HepG2 (cell line): ENCODE results near the gene FAF1. TPM values are rescaled to one million over a fixed set of nuclear protein-coding genes. Genes with fewer than 3 reads are reported as not detected.

Experiments
- FOXO4 ChIP-seq: sonication (generic); formaldehyde crosslinking; conservative IDR thresholded peaks from 2 replicates; pipeline ENCODE4 v1.8.1; 2023; ENCODE audit warnings: missing genetic modification reagents
- ISL2 ChIP-seq: sonication (generic); formaldehyde crosslinking; IDR thresholded peaks from 2 replicates; pipeline ENCODE4 v1.5.0; 2020; ENCODE audit warnings: missing genetic modification reagents
- SALL2 ChIP-seq: sonication (generic); formaldehyde crosslinking; IDR thresholded peaks from 2 replicates; pipeline ENCODE4 v1.8.1; 2023; ENCODE audit warnings: mild to moderate bottlenecking, missing genetic modification reagents, inconsistent platforms
- SIN3B ChIP-seq: fragments of 150-350 bp; IDR thresholded peaks from 2 replicates; pipeline ENCODE4 v1.6.1; 2014; ENCODE audit warnings: low read length
- SOX6 ChIP-seq, 2 experiments: fragments of 450-650 bp in 1 of 2; sonication (generic) in 1 of 2; formaldehyde crosslinking in 1 of 2; IDR thresholded peaks; 2 replicates each; pipeline versions ENCODE4 v1.4.0 to v1.6.1; 2017 to 2020; ENCODE audit warnings: antibody characterized with exemption in 1 of 2, mild to moderate bottlenecking in 1 of 2, missing genetic modification reagents in 1 of 2
- SP4 ChIP-seq: sonication (generic); formaldehyde crosslinking; IDR thresholded peaks from 2 replicates; pipeline ENCODE4 v1.8.1; 2023; ENCODE audit warnings: mild to moderate bottlenecking, missing genetic modification reagents
- SRSF1 ChIP-seq: fragments of 200-400 bp; formaldehyde crosslinking; optimal IDR thresholded peaks from 2 replicates; pipeline ENCODE3; 2017; ENCODE audit warnings: mild to moderate bottlenecking, low read depth, low read length, moderate library complexity
- U2AF1 ChIP-seq: fragments of 200-400 bp; formaldehyde crosslinking; optimal IDR thresholded peaks from 2 replicates; pipeline ENCODE3; 2017; ENCODE audit warnings: mild to moderate bottlenecking, low read depth, low read length
- XRCC5 ChIP-seq: fragments of 200-400 bp; formaldehyde crosslinking; optimal IDR thresholded peaks from 2 replicates; pipeline ENCODE3; 2017; ENCODE audit warnings: mild to moderate bottlenecking, low read length
- ZFP36L1 ChIP-seq: sonication (generic); formaldehyde crosslinking; IDR thresholded peaks from 2 replicates; pipeline ENCODE4 v1.8.0; 2022; ENCODE audit warnings: mild to moderate bottlenecking, missing genetic modification reagents, moderate library complexity
- ZMYM4 ChIP-seq: sonication (generic); formaldehyde crosslinking; IDR thresholded peaks from 2 replicates; pipeline ENCODE4 v1.8.1; 2023; ENCODE audit warnings: mild to moderate bottlenecking, missing genetic modification reagents
- ZNF260 ChIP-seq: sonication (generic); formaldehyde crosslinking; IDR thresholded peaks from 2 replicates; pipeline ENCODE4 v1.4.0; 2020; ENCODE audit warnings: missing genetic modification reagents, low read depth, mild to moderate bottlenecking, borderline replicate concordance
- ZNF296 ChIP-seq: sonication (generic); formaldehyde crosslinking; conservative IDR thresholded peaks from 2 replicates; pipeline ENCODE4 v1.5.0; 2020; ENCODE audit warnings: mild to moderate bottlenecking, missing genetic modification reagents
- ZNF329 ChIP-seq: sonication (generic); formaldehyde crosslinking; IDR thresholded peaks from 2 replicates; pipeline ENCODE4 v1.9.0; 2021; ENCODE audit warnings: low read depth, mild to moderate bottlenecking, missing genetic modification reagents
- polyA plus RNA-seq, 8 experiments: library from polyadenylated mRNA; depleted of rRNA in 3 of 8; stranded (reverse) in 7 of 8; unstranded in 1 of 8; fragments of >200 nt; fragmentation: Illumina TruSeq in 4 of 8; extraction: Trizol in 4 of 8; gene quantifications; 2 replicates each; pipeline versions ENCODE4 v1.2.1 to v1.2.3, GENCODE V29; 2011 to 2016; ENCODE audit warnings: low read depth in 4 of 8, missing spikeins in 1 of 8, mixed read lengths in 1 of 8; ENCODE audit not compliant: insufficient read depth in 1 of 8
- total RNA-seq, 5 experiments: library from RNA; depleted of rRNA; stranded (reverse); fragments of >200 nt; fragmentation: Illumina TruSeq; extraction: Trizol; gene quantifications; 2 replicates each; pipeline ENCODE4 v1.2.3, GENCODE V29; 2016; ENCODE audit warnings: low read depth in 1 of 5
- TF ChIP-seq, protein P1 (sequence below): IDR thresholded peaks from 2 replicates; pipeline ENCODE4 v1.4.0; 2020; ENCODE audit warnings: mild to moderate bottlenecking, missing genetic modification reagents
- TF ChIP-seq, protein P2 (sequence below): sonication (generic); formaldehyde crosslinking; IDR thresholded peaks from 2 replicates; pipeline ENCODE4 v1.4.0; 2020; ENCODE audit warnings: missing genetic modification reagents
- TF ChIP-seq, protein P3 (sequence below): sonication (generic); formaldehyde crosslinking; IDR thresholded peaks from 2 replicates; pipeline ENCODE4 v1.5.0; 2020; ENCODE audit warnings: missing genetic modification reagents
- TF ChIP-seq, protein P4 (sequence below): sonication (generic); formaldehyde crosslinking; IDR thresholded peaks from 2 replicates; pipeline ENCODE4 v1.4.0; 2020; ENCODE audit warnings: missing genetic modification reagents

The FAF1 gene
- total and polyA plus RNA-seq, 2 of the 13 experiments (the other 11 are each of a cell fraction or from before 2014, with no cell fraction given): 19.4 to 63.3 TPM

DNA sequence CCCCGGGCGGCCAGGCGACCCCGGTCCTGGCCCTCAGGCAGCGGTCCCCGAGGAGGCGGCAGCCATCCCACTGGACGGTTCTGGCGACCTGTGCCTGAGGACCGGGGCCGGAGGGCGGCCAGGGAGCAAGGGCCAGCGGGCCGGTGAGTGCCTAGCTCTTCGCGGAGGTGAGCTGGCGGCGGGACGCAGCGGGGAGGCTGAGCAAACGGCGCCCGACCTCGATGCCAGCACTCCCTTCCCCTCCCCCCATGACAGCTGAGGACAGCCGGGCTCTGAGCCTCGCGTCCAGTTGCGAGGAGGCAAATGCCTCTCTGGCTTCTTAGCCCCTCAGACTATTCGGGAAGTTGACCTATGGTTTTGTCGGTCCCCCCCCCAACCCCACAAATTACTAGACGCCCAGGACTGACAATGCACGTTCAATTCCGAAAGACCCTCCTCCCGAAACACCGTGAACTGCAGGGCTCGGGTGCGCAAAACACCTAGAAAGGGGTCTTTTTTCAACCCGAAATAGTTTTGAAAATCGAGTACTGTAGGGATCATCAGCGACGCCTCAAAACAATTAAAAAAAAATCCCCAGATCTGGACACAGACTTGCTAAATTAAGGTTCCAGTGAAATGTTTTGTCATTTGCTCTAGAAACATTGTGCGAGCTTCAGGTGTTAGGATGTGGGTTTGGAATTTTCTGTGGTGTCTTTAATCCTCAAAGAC is 18.2 kb upstream of the FAF1 start (continued):
- TF ChIP-seq SALL2 (CRISPR knock-in tag) (no peak), ISL2 (no peak; the same call in 1 of the 2 replicates), SRSF1 (peak; percentile 38), ZFP36L1 (CRISPR knock-in tag) (no peak), ZNF296 (CRISPR knock-in tag) (no peak), FOXO4 (CRISPR knock-in tag) (no peak), ZNF329 (CRISPR knock-in tag) (no peak), U2AF1 (no peak), SIN3B (no peak), SP4 (0 out of 2 replicates have a peak, but pooled peaks have one; percentile 15), ZMYM4 (CRISPR knock-in tag) (no peak), SOX6 (IDR thresholded peaks at IDR 0.05) (no peak), SOX6 (CRISPR knock-in tag; IDR thresholded peaks at IDR 0.05) (no peak; the same call in 1 of the 2 replicates), ZNF260 (no peak), XRCC5 (no peak)
- TF ChIP-seq, protein P1, sequence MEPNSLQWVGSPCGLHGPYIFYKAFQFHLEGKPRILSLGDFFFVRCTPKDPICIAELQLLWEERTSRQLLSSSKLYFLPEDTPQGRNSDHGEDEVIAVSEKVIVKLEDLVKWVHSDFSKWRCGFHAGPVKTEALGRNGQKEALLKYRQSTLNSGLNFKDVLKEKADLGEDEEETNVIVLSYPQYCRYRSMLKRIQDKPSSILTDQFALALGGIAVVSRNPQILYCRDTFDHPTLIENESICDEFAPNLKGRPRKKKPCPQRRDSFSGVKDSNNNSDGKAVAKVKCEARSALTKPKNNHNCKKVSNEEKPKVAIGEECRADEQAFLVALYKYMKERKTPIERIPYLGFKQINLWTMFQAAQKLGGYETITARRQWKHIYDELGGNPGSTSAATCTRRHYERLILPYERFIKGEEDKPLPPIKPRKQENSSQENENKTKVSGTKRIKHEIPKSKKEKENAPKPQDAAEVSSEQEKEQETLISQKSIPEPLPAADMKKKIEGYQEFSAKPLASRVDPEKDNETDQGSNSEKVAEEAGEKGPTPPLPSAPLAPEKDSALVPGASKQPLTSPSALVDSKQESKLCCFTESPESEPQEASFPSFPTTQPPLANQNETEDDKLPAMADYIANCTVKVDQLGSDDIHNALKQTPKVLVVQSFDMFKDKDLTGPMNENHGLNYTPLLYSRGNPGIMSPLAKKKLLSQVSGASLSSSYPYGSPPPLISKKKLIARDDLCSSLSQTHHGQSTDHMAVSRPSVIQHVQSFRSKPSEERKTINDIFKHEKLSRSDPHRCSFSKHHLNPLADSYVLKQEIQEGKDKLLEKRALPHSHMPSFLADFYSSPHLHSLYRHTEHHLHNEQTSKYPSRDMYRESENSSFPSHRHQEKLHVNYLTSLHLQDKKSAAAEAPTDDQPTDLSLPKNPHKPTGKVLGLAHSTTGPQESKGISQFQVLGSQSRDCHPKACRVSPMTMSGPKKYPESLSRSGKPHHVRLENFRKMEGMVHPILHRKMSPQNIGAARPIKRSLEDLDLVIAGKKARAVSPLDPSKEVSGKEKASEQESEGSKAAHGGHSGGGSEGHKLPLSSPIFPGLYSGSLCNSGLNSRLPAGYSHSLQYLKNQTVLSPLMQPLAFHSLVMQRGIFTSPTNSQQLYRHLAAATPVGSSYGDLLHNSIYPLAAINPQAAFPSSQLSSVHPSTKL: no peak
- TF ChIP-seq, protein P2, sequence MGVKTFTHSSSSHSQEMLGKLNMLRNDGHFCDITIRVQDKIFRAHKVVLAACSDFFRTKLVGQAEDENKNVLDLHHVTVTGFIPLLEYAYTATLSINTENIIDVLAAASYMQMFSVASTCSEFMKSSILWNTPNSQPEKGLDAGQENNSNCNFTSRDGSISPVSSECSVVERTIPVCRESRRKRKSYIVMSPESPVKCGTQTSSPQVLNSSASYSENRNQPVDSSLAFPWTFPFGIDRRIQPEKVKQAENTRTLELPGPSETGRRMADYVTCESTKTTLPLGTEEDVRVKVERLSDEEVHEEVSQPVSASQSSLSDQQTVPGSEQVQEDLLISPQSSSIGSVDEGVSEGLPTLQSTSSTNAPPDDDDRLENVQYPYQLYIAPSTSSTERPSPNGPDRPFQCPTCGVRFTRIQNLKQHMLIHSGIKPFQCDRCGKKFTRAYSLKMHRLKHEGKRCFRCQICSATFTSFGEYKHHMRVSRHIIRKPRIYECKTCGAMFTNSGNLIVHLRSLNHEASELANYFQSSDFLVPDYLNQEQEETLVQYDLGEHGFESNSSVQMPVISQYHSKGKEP (CRISPR knock-in tag): no peak
- TF ChIP-seq, protein P3, sequence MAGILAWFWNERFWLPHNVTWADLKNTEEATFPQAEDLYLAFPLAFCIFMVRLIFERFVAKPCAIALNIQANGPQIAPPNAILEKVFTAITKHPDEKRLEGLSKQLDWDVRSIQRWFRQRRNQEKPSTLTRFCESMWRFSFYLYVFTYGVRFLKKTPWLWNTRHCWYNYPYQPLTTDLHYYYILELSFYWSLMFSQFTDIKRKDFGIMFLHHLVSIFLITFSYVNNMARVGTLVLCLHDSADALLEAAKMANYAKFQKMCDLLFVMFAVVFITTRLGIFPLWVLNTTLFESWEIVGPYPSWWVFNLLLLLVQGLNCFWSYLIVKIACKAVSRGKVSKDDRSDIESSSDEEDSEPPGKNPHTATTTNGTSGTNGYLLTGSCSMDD (CRISPR knock-in tag): no peak
- TF ChIP-seq, protein P4, sequence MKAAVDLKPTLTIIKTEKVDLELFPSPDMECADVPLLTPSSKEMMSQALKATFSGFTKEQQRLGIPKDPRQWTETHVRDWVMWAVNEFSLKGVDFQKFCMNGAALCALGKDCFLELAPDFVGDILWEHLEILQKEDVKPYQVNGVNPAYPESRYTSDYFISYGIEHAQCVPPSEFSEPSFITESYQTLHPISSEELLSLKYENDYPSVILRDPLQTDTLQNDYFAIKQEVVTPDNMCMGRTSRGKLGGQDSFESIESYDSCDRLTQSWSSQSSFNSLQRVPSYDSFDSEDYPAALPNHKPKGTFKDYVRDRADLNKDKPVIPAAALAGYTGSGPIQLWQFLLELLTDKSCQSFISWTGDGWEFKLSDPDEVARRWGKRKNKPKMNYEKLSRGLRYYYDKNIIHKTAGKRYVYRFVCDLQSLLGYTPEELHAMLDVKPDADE (CRISPR knock-in tag): no peak
